HepG2 (cell line): ENCODE measurements around the gene SLC25A25. TPM values are rescaled to one million over a fixed set of nuclear protein-coding genes. Genes with fewer than 3 reads are reported as not detected.

Experiments
- CEBPB ChIP-seq: IDR thresholded peaks from 2 replicates; pipeline ENCODE4 v1.6.1; 2011; ENCODE audit warnings: low read depth, low read length, improper control_type of control experiment, borderline replicate concordance
- FOXK1 ChIP-seq: sonication (generic); formaldehyde crosslinking; IDR thresholded peaks from 2 replicates; pipeline ENCODE4 v1.4.0; 2020; ENCODE audit warnings: low read depth, missing genetic modification reagents, borderline replicate concordance
- FOXP1 ChIP-seq, 2 experiments: fragments of 450-650 bp in 1 of 2; IDR thresholded peaks; 2 replicates each; pipeline ENCODE4 v1.6.1; 2017 to 2018; ENCODE audit warnings: antibody characterized with exemption in 1 of 2
- GABPB1 ChIP-seq: IDR thresholded peaks from 2 replicates; pipeline ENCODE4 v1.6.1; 2016; ENCODE audit warnings: mild to moderate bottlenecking, missing genetic modification reagents, moderate library complexity, missing compliant biosample characterization
- IKZF5 ChIP-seq: IDR thresholded peaks from 2 replicates; pipeline ENCODE4 v1.6.1; 2018; ENCODE audit warnings: missing genetic modification reagents, mild to moderate bottlenecking, missing compliant biosample characterization
- JDP2 ChIP-seq: sonication (generic); formaldehyde crosslinking; IDR thresholded peaks from 2 replicates; pipeline ENCODE4 v1.8.1; 2022; ENCODE audit warnings: missing genetic modification reagents, borderline replicate concordance
- LCORL ChIP-seq, 2 experiments: fragments of 450-650 bp in 1 of 2; sonication (generic) in 1 of 2; formaldehyde crosslinking in 1 of 2; IDR thresholded peaks; 2 replicates each; pipeline versions ENCODE4 v1.5.0 to v1.6.1; 2017 to 2020; ENCODE audit warnings: antibody characterized with exemption in 1 of 2, missing genetic modification reagents in 1 of 2
- MBD4 ChIP-seq: IDR thresholded peaks from 2 replicates; pipeline ENCODE4 v1.6.1; 2012; ENCODE audit warnings: low read length, inconsistent platforms, borderline replicate concordance
- NFYC ChIP-seq: IDR thresholded peaks from 2 replicates; pipeline ENCODE4 v1.6.1; 2016; ENCODE audit warnings: missing genetic modification reagents, missing compliant biosample characterization
- PLRG1 ChIP-seq: fragments of 450-650 bp; conservative IDR thresholded peaks from 2 replicates; pipeline ENCODE4 v1.6.1; 2016
- RAD21 ChIP-seq: fragments of 450-650 bp; formaldehyde crosslinking; IDR thresholded peaks from 2 replicates; pipeline ENCODE4 v1.5.0; 2020; ENCODE audit warnings: mild to moderate bottlenecking
- RAD51 ChIP-seq: fragments of 450-650 bp; IDR thresholded peaks from 2 replicates; pipeline ENCODE4 v1.6.1; 2016; ENCODE audit warnings: borderline replicate concordance
- SMARCC2 ChIP-seq: fragments of 450-650 bp; IDR thresholded peaks from 2 replicates; pipeline ENCODE4 v1.6.1; 2017; ENCODE audit warnings: antibody characterized with exemption, mild to moderate bottlenecking
- U2AF1 ChIP-seq: fragments of 200-400 bp; formaldehyde crosslinking; optimal IDR thresholded peaks from 2 replicates; pipeline ENCODE3; 2017; ENCODE audit warnings: mild to moderate bottlenecking, low read depth, low read length
- YY1 ChIP-seq: IDR thresholded peaks from 2 replicates; pipeline ENCODE4 v1.6.1; 2011; ENCODE audit warnings: low read length, low read depth, moderate library complexity, mild to moderate bottlenecking; ENCODE audit not compliant: insufficient read depth, insufficient replicate concordance
- ZFP36L2 ChIP-seq: sonication (generic); formaldehyde crosslinking; IDR thresholded peaks from 2 replicates; pipeline ENCODE4 v1.4.0; 2020; ENCODE audit warnings: missing genetic modification reagents
- ZFP62 ChIP-seq: sonication (generic); formaldehyde crosslinking; IDR thresholded peaks from 2 replicates; pipeline ENCODE4 v1.4.0; 2020; ENCODE audit warnings: missing genetic modification reagents
- ZNF30 ChIP-seq: sonication (generic); formaldehyde crosslinking; IDR thresholded peaks from 2 replicates; pipeline ENCODE4 v1.5.0; 2020; ENCODE audit warnings: mild to moderate bottlenecking, missing genetic modification reagents
- ZNF326 ChIP-seq: sonication (generic); formaldehyde crosslinking; IDR thresholded peaks from 2 replicates; pipeline ENCODE4 v1.4.0; 2020; ENCODE audit warnings: missing genetic modification reagents, borderline replicate concordance
- ZNF652 ChIP-seq: IDR thresholded peaks from 2 replicates; pipeline ENCODE4 v1.6.1; 2016; ENCODE audit warnings: low read depth, borderline replicate concordance
- ZNF841 ChIP-seq: sonication (generic); formaldehyde crosslinking; IDR thresholded peaks from 2 replicates; pipeline ENCODE4 v1.8.1; 2023; ENCODE audit warnings: missing genetic modification reagents, borderline replicate concordance
- ZNF878 ChIP-seq: sonication (generic); formaldehyde crosslinking; IDR thresholded peaks from 2 replicates; pipeline ENCODE4 v1.8.1; 2023; ENCODE audit warnings: mild to moderate bottlenecking, missing genetic modification reagents, moderate library complexity
- polyA plus RNA-seq, 8 experiments: library from polyadenylated mRNA; depleted of rRNA in 3 of 8; stranded (reverse) in 7 of 8; unstranded in 1 of 8; fragments of >200 nt; fragmentation: Illumina TruSeq in 4 of 8; extraction: Trizol in 4 of 8; gene quantifications; 2 replicates each; pipeline versions ENCODE4 v1.2.1 to v1.2.3, GENCODE V29; 2011 to 2016; ENCODE audit warnings: low read depth in 4 of 8, missing spikeins in 1 of 8, mixed read lengths in 1 of 8; ENCODE audit not compliant: insufficient read depth in 1 of 8
- total RNA-seq, 5 experiments: library from RNA; depleted of rRNA; stranded (reverse); fragments of >200 nt; fragmentation: Illumina TruSeq; extraction: Trizol; gene quantifications; 2 replicates each; pipeline ENCODE4 v1.2.3, GENCODE V29; 2016; ENCODE audit warnings: low read depth in 1 of 5
- TF ChIP-seq, protein P1 (sequence below): IDR thresholded peaks from 2 replicates; pipeline ENCODE4 v1.6.1; 2016; ENCODE audit warnings: missing genetic modification reagents, missing compliant biosample characterization
- TF ChIP-seq, protein P2 (sequence below): sonication (generic); formaldehyde crosslinking; IDR thresholded peaks from 2 replicates; pipeline ENCODE4 v1.5.0; 2020; ENCODE audit warnings: missing genetic modification reagents, mild to moderate bottlenecking, borderline replicate concordance
- TF ChIP-seq, protein P3 (sequence below): IDR thresholded peaks from 2 replicates; pipeline ENCODE4 v1.6.1; 2016; ENCODE audit warnings: control low read depth
- TF ChIP-seq, protein P4 (sequence below): sonication (generic); formaldehyde crosslinking; IDR thresholded peaks from 2 replicates; pipeline ENCODE4 v1.4.0; 2020; ENCODE audit warnings: missing genetic modification reagents

The SLC25A25 gene
- total and polyA plus RNA-seq, 2 of the 13 experiments (the other 11 are each of a cell fraction or from before 2014, with no cell fraction given) = 10.5 to 24.8 TPM

- no peak for TF ChIP-seq SMARCC2
- no peak; the same call in 1 of the 2 replicates for TF ChIP-seq RAD21 (CRISPR knock-in tag)
- no peak for TF ChIP-seq CEBPB
- TF ChIP-seq, protein P1, sequence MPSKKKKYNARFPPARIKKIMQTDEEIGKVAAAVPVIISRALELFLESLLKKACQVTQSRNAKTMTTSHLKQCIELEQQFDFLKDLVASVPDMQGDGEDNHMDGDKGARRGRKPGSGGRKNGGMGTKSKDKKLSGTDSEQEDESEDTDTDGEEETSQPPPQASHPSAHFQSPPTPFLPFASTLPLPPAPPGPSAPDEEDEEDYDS (CRISPR knock-in tag) = peak; percentile 79
- TF ChIP-seq GABPB1 (CRISPR knock-in tag) = peak; percentile 78
- no peak for TF ChIP-seq ZNF30 (CRISPR knock-in tag)
- TF ChIP-seq FOXP1 (IDR thresholded peaks at IDR 0.05) = no peak
- TF ChIP-seq FOXP1 (CRISPR knock-in tag; IDR thresholded peaks at IDR 0.05) = peak; percentile 77
- TF ChIP-seq ZNF878 (CRISPR knock-in tag) = peak; percentile 32; the same call in 1 of the 2 replicates
- TF ChIP-seq U2AF1 = peak; percentile 15
- peak; percentile 13; the same call in 1 of the 2 replicates for TF ChIP-seq NFYC
- TF ChIP-seq, protein P2, sequence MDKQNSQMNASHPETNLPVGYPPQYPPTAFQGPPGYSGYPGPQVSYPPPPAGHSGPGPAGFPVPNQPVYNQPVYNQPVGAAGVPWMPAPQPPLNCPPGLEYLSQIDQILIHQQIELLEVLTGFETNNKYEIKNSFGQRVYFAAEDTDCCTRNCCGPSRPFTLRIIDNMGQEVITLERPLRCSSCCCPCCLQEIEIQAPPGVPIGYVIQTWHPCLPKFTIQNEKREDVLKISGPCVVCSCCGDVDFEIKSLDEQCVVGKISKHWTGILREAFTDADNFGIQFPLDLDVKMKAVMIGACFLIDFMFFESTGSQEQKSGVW (CRISPR knock-in tag) = no peak
- TF ChIP-seq RAD51 = peak; percentile 91; the same call in 1 of the 2 replicates
- no peak for TF ChIP-seq LCORL (IDR thresholded peaks at IDR 0.05)
- peak; percentile 97 for TF ChIP-seq LCORL (CRISPR knock-in tag; IDR thresholded peaks at IDR 0.05)
- no peak for TF ChIP-seq MBD4
- no peak for TF ChIP-seq ZFP62 (CRISPR knock-in tag)
- TF ChIP-seq JDP2 = no peak; the same call in 1 of the 2 replicates
- TF ChIP-seq ZNF652 (CRISPR knock-in tag) = peak; percentile 74
- 0 out of 2 replicates have a peak, but pooled peaks have one; percentile 32 for TF ChIP-seq ZFP36L2
- TF ChIP-seq, protein P3, sequence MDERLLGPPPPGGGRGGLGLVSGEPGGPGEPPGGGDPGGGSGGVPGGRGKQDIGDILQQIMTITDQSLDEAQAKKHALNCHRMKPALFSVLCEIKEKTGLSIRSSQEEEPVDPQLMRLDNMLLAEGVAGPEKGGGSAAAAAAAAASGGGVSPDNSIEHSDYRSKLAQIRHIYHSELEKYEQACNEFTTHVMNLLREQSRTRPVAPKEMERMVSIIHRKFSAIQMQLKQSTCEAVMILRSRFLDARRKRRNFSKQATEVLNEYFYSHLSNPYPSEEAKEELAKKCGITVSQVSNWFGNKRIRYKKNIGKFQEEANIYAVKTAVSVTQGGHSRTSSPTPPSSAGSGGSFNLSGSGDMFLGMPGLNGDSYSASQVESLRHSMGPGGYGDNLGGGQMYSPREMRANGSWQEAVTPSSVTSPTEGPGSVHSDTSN (CRISPR knock-in tag) = no peak
- TF ChIP-seq IKZF5 (CRISPR knock-in tag) = peak; percentile 91
- TF ChIP-seq ZNF326 = no peak
- peak; percentile 43 for TF ChIP-seq YY1
- TF ChIP-seq PLRG1 = no peak
- no peak for TF ChIP-seq ZNF841 (CRISPR knock-in tag)
- TF ChIP-seq, protein P4, sequence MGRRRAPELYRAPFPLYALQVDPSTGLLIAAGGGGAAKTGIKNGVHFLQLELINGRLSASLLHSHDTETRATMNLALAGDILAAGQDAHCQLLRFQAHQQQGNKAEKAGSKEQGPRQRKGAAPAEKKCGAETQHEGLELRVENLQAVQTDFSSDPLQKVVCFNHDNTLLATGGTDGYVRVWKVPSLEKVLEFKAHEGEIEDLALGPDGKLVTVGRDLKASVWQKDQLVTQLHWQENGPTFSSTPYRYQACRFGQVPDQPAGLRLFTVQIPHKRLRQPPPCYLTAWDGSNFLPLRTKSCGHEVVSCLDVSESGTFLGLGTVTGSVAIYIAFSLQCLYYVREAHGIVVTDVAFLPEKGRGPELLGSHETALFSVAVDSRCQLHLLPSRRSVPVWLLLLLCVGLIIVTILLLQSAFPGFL (CRISPR knock-in tag) = no peak
- TF ChIP-seq FOXK1 (CRISPR knock-in tag) = no peak; the same call in none of the 2 replicates
Observed at GRCh38 chr9:128115187-128116103, 47.4 kb downstream of the SLC25A25 start (continued).
